ENCODE data around the gene TMEM19.

Gene TMEM19

GRCh38 chr12:71719647-71720370 is 33.9 kb downstream of the TMEM19 start:
- DNase-seq, result no peak

DNA sequence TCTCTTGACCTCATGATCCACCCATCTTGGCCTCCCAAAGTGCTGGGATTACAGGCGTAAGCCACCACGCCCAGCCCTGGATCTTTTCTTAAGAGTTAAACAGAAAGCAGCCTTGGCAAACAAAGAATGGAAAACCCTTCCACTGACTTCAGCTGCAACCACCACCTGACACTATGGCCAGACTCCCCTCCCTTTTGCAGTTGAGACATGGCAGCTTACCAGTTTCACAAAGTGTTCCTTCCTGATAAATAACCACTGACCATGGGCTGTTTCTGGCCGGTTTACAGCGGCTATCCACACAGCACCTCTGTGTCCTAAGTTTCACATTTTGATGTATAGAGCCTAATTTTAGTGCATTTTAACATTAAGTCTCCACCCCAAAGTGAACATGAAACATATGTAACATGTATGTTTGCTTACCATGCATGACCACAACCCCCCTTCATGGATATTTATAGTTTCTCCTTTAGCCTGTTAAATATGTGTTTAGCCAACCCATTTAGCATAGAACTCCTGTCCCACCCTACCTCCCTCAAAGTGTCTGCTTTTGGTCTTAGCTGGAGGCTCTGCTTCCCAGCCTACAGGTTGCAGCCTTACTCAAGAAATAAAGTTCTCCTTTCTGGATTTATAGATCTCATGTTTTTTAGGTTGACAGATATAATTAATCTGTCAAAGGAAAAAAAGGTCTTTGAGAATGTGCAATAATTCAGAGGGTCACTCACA is 36.1 kb downstream of the TMEM19 start:
- no peak for DNase-seq

DNA sequence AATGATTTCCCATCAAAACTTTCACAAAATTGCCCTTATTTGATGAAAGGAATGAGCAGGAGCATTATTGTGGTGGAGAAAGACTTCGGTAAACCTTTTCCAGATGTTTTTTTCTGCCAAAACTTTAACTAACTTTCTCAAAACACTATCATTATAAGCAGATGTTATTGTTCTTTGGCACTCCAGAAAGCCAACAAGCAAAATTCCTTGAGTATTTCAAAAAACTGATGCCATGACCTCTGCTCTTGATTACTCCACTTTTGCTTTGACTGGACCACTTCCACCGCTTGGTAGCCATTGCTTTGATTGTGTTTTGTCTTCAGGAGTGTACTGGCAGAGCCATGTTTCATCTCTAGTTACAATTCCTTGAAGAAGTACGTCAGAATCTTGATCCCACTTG is 39.1 kb downstream of the TMEM19 start:
- no peak for DNase-seq

DNA sequence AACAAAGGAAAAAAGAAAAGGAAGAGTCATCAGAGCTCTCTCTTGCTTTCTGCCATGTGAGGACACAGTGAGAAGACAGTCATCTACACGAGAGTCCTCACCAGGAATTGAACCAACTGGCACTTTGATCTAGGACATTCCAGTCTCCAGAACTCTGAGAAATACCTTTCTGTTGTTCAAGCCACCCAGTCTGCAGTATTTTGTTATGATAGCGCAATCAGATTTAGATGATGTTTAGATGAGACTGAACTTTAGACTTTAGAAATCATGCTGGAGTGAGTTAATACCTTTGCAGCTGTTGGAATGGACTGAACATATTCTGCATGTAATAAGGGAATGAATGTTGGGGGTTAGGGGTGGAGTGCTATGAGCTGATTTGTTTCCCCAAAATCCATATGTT is 40.7 kb downstream of the TMEM19 start:
- no peak for DNase-seq

- no peak for DNase-seq
Measured at GRCh38 chr12:71727958-71728357, 42.1 kb downstream of the TMEM19 start.

DNA sequence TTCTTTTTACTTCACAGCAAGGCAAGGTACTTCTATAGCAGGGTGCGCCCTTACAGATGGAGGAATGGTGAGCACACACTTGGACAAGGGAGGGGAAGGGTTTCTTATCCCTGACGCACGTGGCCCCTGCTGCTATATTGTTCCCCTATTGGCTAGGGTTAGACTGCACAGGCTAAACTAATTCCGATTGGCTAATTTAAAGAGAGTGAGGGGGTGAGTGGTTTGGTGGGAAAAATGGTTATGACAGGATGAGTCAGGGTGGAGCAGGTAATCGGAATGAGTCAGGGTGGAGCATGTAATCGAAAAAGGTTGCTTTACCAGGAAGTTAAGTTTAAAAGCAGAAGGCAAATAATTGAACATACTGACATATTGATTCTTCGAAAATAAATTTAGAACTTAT is 45.1 kb downstream of the TMEM19 start:
- DNase-seq, result no peak

GRCh38 chr12:71731439-71732356 is 45.8 kb downstream of the TMEM19 start:
- no peak for DNase-seq

DNA sequence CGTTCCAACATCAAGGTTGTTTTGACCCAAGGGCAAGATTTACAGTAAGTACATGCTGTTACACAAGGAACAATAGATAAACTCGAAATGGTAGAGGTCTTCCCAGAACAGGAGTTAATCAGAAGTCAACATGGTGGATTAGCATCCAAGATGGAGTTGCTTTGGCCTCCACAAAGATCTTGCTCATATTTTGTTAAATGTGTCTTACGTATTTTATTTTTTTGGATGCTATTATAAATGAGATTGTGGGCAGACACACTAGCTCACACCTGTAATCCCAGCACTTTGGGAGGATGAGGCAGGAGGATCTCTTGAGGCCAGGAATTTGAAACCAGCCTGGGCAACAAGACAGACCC is 46.5 kb downstream of the TMEM19 start:
- DNase-seq, result no peak

GRCh38 chr12:71737197-71737596 is 51.3 kb downstream of the TMEM19 start:
- no peak for DNase-seq

GRCh38 chr12:71742998-71743397 is 57.1 kb downstream of the TMEM19 start:
- no peak for DNase-seq

GRCh38 chr12:71744522-71745300 is 58.8 kb downstream of the TMEM19 start:
- no peak for DNase-seq

GRCh38 chr12:71746974-71747611 is 61.2 kb downstream of the TMEM19 start:
- no peak for DNase-seq

- no peak for DNase-seq
Measured at GRCh38 chr12:71748081-71748850, 62.4 kb downstream of the TMEM19 start.

DNA sequence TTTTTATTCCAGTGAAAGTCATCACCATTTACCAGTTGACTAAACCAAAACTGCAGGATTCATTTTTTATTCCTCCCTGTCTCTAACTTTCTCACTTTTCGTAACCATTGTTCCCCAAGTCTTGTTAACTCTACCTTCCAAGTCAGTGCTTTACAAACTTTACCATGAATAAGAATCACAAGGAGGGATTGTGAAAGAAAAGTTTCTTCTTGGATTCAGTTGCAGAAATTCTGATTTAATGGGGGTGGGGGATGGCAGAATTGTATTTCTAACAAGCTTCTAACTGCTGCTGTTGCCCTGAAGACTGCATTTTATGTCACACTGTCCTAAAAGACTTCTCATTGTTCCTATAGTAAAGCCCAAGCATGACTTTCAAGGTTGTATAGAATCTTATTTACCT is 63.8 kb downstream of the TMEM19 start:
- no peak for DNase-seq

DNA sequence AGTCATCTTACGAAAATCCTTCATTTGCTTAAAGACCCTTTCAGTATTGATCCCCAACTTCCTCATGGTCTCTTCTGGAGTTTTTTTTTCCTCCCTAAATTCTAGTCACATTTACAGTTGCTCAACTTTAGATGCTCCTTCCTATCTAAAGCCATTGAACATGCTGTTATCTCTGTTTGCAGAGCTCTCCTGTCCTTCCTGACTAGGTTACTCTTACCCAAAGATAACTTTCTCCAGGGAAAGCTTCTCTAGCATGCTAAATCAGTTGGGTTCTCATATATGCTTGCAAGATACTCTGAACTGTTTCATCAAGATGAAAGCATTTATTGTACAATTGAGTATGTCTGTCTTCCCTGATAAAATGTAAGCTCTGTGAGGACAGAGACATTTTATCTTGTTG is 67.0 kb downstream of the TMEM19 start:
- DNase-seq, result no peak
